HG03108 (cell line): ENCODE measurements around the gene TTC7B.

Experiments used
- ATAC-seq: cut with Tn5 transposase; IDR thresholded peaks from one replicate; pipeline ENCODE4 v1.9.1; 2021; ENCODE audit warnings: moderate library complexity; ENCODE audit not compliant: unreplicated experiment

Gene TTC7B

DNA sequence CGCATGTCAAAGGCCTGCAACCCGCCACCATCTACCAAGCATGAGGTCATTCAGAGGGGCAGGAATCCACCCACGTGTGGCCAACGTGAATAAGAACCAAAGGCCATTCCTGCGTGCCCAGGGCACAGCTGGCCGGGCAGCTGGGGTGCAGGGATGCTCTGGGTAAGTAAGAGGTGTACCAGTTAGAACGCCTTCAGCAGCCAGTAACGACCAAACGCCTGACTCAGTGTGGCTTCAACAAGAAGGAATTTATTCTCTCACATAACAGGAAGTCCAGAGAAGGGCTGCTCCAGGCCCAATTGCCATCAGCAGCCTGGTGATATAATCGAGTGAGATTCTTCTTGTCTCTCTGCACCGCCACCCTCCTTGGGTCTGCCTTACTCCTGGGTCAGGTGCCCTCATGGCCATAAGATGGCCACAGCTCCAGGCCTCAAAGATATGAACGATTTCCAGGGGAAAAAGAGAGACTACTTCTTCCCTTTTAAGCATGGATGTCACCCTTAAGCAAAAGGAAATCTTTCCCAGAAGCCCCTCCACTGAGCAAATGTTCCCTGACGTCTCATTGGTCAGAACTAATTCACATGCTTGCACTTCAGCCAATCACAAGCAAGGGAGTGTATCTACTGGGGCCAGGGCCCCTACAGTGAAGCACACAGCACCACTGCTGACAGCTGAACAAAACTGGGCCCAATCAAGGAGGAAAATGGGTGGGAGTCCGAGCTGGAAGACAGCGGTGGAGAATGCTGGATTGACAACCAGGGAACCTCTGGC lies 7.3 kb downstream of the TTC7B start:
- no peak for ATAC-seq

DNA sequence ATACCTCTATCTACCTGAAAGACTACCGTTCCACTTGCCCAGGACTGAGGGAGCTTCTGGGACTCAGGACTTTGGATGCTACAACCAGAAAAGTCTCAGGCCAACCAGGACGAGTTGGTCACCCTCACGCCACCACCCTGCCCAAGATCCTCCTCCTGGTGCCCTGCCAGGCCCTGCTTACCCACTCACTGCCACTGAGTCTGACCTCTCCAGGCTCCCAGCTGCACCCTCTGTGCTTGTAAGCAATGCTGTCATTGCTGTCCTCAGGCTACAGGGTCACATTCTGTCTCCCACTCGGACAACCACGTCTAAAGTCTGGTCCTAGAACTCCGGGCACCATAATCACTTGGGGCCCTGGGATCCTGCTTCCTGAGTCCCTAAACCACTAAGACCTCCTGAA lies 9.2 kb downstream of the TTC7B start:
- ATAC-seq, result no peak

DNA sequence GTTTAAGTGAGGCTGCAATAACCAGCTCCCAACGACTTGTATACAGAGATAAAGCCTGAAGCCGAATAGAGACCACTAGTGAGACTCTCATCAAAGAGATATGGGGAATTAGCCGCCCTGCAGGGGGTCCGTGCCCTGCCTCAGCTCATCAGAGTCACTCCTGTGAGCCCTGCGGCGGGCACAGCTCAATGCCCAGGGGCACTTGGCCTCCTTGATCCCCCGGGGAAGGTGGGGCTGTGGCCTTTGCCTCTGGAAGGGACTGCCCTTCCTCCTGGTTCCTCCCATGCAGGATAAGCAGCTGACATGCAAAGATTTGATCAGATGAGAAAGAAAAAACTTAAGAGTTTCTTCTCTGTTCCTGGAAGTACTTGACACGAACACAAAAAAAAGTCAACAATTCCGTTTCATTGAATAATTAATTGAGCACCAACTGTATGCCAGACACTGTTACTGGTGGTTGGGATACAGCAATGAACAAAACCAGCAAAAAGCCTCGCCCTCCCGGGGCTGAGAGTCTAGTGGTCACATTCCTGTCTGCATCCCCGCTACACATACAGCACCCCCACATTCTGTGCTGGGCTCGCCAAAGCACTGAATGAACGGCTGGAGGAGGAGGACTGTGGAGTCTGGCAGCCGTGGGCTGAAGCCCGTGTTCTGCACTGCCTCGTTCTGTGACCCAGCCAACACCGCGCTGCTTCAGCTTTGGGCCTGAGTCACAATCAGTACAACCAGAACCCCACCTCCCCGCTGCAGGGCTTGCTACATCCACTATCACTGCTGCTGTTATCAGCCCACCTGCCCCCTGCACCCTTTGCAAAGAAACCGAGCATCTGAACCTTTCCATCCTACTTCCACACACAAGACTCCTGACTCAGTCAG lies 10.3 kb downstream of the TTC7B start:
- ATAC-seq, result no peak

GRCh38 chr14:90805084-90805391 lies 11.2 kb downstream of the TTC7B start:
- ATAC-seq, result no peak

GRCh38 chr14:90804292-90805083 lies 11.7 kb downstream of the TTC7B start:
- no peak for ATAC-seq

DNA sequence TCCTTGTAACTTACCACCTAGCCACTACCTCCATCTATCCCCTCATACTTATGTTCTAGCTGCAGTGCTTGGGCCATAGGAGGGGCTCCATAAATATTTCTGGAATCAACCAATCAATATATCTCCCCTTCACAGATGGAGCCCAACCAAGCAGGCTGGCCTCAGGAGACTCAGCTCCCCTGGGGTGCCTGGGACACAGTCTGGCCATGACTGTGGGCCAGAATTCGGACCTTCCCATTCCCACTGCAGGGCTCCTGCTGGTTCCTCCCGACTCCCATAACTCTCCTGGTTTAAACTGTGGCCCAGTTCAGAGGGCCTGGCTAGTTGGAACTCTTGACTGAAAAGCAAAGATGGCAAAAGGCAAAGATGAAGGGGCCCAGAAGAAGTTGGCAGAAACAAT lies 13.0 kb downstream of the TTC7B start:
- ATAC-seq, result no peak

- ATAC-seq, result no peak
Observed at GRCh38 chr14:90799420-90799819, 16.8 kb downstream of the TTC7B start.

GRCh38 chr14:90797919-90798318 lies 18.3 kb downstream of the TTC7B start:
- ATAC-seq, result no peak

GRCh38 chr14:90797451-90797850 lies 18.8 kb downstream of the TTC7B start:
- ATAC-seq, result no peak

GRCh38 chr14:90796329-90796728 lies 19.9 kb downstream of the TTC7B start:
- ATAC-seq, result no peak

GRCh38 chr14:90795744-90796143 lies 20.5 kb downstream of the TTC7B start:
- ATAC-seq, result no peak

DNA sequence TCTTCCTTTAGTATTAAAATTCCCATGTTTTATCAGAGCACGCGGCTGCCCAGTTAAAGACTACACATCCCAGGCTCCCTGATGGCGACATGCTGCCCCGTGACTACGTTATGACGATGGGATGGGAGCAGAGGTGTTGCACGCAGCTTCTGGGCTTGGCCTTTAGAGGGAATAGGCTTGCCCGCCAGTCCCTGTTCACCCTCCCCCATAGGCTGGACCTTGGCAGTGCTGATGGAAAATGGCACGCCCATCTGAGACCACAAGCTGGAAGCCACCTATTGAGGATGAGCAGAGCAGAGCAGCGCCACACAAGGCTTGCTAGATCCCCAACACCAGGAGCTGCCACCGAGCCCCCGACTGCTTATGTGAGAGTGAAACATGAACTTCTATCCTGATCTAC lies 24.7 kb downstream of the TTC7B start:
- no peak for ATAC-seq

GRCh38 chr14:90788031-90788430 lies 28.2 kb downstream of the TTC7B start:
- no peak for ATAC-seq

DNA sequence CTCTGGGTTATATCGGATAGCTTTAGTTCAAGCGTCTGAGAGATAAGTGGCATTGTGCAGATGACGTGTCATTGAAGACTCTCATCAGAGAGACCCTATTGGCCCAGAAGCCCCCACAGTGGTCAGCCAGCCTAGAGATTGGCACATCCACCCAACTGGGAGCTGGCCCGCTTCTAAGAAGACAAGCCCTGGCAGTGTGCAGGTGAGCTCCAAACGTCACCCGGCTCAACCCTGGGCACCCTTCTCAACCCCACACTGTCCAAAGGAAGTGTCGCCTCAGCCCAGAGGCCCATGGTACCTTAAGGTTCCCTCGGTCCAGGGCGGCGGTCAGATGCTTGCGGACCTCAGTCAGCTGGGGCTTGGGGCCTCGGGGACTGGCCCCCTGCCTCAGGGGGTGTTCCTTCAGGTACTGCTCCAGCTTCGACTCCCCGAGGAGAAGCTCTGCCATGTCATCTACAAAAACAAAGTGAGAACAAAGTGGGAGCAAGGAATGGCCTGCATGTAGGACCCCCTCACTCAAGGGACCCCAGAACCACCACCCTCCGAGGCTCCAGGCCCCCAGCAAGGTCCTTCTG lies 30.3 kb downstream of the TTC7B start:
- no peak for ATAC-seq

GRCh38 chr14:90785471-90785870 lies 30.8 kb downstream of the TTC7B start:
- ATAC-seq, result no peak

DNA sequence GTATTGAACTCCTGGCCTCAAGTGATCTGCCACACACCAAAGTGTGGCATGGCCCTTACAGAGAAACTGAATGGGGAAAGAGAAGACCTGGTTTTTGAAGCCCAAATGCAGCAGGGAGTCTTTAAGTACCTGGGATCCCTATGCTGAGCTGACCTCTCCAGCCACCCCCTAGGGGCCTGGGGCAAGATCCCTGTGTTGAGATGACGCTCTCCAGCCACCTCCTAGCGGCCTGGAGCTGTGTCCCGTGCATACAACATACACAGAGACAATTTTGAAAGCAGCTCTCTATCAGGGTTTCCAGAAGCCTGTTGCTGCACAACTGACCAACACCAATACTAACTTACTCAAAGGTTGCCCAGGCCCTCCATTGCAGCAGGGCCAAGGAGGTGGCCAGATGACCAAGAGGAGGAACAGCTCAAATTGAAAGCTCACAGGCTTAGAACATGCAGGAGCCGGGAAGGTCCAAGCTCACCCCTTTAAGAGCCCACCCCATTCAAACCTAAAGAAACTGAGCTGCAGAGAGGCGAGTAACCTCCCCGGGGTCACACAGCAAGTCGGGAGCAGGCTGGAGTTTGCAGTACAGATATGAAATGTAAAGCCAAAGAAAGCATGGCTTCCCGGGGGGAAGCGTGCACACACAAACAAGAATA lies 31.5 kb downstream of the TTC7B start:
- no peak for ATAC-seq

DNA sequence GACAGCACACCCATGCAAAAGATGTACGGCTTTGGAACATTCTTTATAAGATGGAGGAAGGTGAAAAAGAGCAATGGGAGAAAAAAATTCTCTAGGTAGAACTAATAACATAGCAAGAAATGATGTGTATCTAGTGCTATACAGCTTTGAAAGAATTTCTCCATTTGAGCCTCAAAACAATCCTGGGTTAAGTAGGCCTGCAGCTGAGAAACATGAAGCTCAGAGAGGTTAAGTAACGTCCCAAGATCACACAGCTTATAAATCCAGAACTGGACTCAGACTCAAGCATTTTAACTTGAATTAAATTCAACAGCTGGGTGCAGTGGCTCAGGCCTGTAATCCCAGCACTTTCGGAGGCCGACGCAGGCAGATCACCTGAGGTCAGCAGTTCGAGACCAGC lies 32.9 kb downstream of the TTC7B start:
- ATAC-seq, result no peak

DNA sequence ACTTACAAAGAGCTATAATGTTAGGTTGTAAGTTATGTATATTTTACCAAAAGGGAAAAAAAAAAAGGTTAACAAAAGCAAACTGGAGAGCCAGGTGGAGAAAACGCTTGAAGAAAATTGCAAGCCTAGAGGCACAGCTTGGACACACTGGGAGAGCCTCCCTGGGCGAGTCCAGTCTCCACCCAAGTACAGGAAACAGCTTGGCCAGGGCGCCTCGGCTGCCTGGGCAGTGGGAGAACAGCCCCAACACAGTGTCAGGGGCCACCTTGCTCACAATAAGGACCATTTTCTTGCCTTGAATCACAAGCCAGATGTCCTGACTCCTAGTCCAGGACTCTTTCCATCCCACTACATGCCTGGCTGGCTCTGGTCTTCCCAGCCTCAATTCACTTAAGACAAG lies 33.3 kb downstream of the TTC7B start:
- no peak for ATAC-seq

DNA sequence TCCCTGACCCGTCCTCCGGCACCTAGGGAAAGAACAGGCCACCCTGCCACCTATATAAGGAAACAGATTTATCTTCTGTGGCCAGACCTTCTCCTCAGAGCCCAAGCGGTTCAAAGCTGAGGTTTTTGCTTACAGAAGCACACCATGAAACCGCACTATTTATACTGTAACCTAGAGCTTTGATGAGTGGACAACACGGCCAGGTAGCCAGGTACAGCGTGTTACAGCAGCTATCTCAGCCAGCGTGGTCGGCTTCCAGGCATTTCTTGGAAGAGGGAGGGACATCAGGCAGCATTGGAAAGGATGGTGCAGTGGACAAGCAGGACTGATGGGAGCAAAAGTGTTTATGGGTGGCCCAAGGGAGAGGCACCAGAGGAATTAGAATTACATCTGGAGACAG lies 34.4 kb downstream of the TTC7B start:
- ATAC-seq, result no peak

GRCh38 chr14:90781344-90781761 lies 34.9 kb downstream of the TTC7B start:
- ATAC-seq, result no peak

DNA sequence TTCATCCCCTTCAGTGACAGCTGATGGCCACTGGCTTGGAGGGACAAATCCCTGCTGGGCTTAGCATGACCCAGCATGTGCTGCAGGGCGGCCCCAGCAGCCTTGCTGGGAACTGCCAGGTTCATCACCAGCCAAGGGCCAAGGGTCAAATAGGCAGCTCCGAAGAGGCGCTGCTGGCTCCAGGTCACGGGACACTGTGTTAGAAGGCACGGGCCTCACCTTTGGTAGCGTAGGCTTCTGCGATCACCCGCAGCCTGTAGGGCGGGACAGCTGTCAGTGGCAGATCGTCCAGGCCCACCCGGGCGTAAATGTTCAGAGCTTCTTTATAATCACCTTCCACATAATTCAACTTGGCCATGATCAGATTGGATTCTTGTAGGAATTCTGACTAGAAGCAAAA lies 35.7 kb downstream of the TTC7B start:
- no peak for ATAC-seq
